PC-9 (cell line): ENCODE results near the gene CALML5. TPM values are rescaled to one million over a fixed set of nuclear protein-coding genes. Genes with fewer than 3 reads are reported as not detected.

Source experiments
- BruUV-seq: library from RNA; stranded (reverse); fragments of 400-500 nt; replicated peaks from 2 replicates; lab custom pipeline; 2021; lab: Mats Ljungman, UMichigan
- CTCF ChIA-PET: fragments of 300-600 bp; sonication (Branson Sonifier 250); formaldehyde crosslinking; loops from one replicate; lab custom pipeline; 2022; ENCODE audit warnings: antibody characterized with exemption; lab: Charles Lee
- POLR2A ChIA-PET: fragments of 300-600 bp; sonication (Branson Sonifier 250); formaldehyde crosslinking; loops from one replicate; lab custom pipeline; 2022; ENCODE audit warnings: antibody characterized with exemption; ENCODE audit not compliant: unreplicated experiment; lab: Charles Lee
- DNase-seq, 2 experiments: peaks; one replicate each; pipeline versions ENCODE4 v3.0.0 to v3.0.0-alpha.2; 2015 to 2022; ENCODE audit warnings: mixed read lengths in 1 of 2
- H2AFZ ChIP-seq: fragments of 200-600 bp; sonication (generic); 2 replicates; pipeline ENCODE4 v1.8.1; 2017; ENCODE audit warnings: antibody characterized with exemption
- H3F3A ChIP-seq: fragments of 200-600 bp; sonication (generic); 2 replicates; pipeline ENCODE4 v1.8.1; 2017; ENCODE audit warnings: antibody characterized with exemption, mild to moderate bottlenecking, low read depth; ENCODE audit not compliant: insufficient read depth
- H3K27ac ChIP-seq: fragments of 200-600 bp; sonication (generic); 2 replicates; pipeline ENCODE4 v1.6.1; 2016; ENCODE audit warnings: mixed run types
- H3K27me3 ChIP-seq: fragments of 200-600 bp; sonication (generic); 2 replicates; pipeline ENCODE4 v1.6.1; 2016; ENCODE audit warnings: low read depth, mixed run types; ENCODE audit not compliant: insufficient read depth
- H3K36me3 ChIP-seq: fragments of 200-600 bp; sonication (generic); 2 replicates; pipeline ENCODE4 v1.6.1; 2016; ENCODE audit warnings: low read depth, mixed run types
- H3K4me1 ChIP-seq: fragments of 200-600 bp; sonication (generic); replicated peaks from 2 replicates; pipeline ENCODE4 v1.6.1; 2016; ENCODE audit warnings: mixed run types; ENCODE audit not compliant: insufficient read depth
- H3K4me2 ChIP-seq: fragments of 200-600 bp; sonication (generic); 2 replicates; pipeline ENCODE4 v1.6.1; 2017; ENCODE audit warnings: mixed run types
- H3K4me3 ChIP-seq: fragments of 200-600 bp; sonication (generic); 2 replicates; pipeline ENCODE4 v1.6.1; 2016; ENCODE audit warnings: mixed run types
- H3K79me2 ChIP-seq: fragments of 200-600 bp; sonication (generic); 2 replicates; pipeline ENCODE4 v1.6.1; 2017; ENCODE audit warnings: low read depth, mixed run types
- H3K9me2 ChIP-seq: fragments of 200-600 bp; sonication (generic); 2 replicates; pipeline ENCODE4 v1.8.1; 2017; ENCODE audit warnings: mild to moderate bottlenecking; ENCODE audit not compliant: insufficient read depth
- H3K9me3 ChIP-seq: fragments of 200-600 bp; sonication (generic); 2 replicates; pipeline ENCODE4 v1.8.1; 2016; ENCODE audit warnings: low read depth; ENCODE audit not compliant: insufficient read depth
- H4K20me1 ChIP-seq: fragments of 200-600 bp; sonication (generic); 2 replicates; pipeline ENCODE4 v1.8.1; 2017; ENCODE audit not compliant: insufficient read depth
- EZH2 ChIP-seq: fragments of 200-600 bp; sonication (generic); IDR thresholded peaks from 2 replicates; pipeline ENCODE4 v1.8.0; 2017; ENCODE audit warnings: antibody characterized with exemption, low read depth
- intact Hi-C: fragments of 100-400 bp; cut with micrococcal nuclease; formaldehyde crosslinking; loops from one replicate; pipeline ENCODE4 v1.10.0; 2022; ENCODE audit not compliant: unreplicated experiment
- total RNA-seq: library from RNA; stranded (reverse); gene quantifications from 2 replicates; pipeline ENCODE4 v1.2.3, GENCODE V29; 2021
- TF ChIP-seq, protein P1 (sequence below): fragments of 200-600 bp; sonication (generic); conservative IDR thresholded peaks from 2 replicates; pipeline ENCODE4 v1.6.1; 2017; ENCODE audit warnings: mixed run types, antibody characterized with exemption, mild to moderate bottlenecking, moderate library complexity

CALML5 gene
- total RNA-seq, 1 experiment from 2014 or later, result 3.0 TPM

DNA sequence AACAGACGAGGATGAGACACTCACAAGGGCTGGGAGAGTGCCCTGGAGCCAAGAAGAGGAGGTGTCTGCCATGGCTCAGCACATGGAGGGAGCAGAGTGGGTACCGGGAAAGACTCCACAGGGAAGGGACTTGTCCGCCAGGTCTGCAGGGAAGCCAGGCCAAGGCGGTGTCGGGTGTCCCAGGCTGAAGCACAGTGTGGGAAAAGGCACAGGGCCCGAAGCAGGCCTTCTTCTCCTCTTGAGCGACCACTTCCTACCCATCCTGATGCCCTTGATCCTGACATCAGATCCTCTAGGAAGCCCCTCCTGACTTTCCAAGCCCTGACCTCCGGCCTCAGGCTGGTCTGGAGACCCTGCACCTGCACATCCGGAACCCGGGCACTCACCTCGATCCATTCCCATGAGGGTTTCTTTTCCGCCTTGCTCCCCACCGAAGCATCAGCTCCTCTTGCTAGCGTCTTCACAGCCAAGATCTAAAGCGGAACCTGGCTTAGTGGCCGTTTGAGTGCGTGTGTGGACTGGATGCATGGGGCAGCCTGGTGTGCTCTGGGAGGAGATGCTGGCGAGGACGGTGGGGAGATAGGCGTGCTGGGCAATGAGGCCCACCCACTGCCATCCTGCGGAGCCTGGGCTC lies 33.8 kb upstream of the CALML5 start:
- ChIA-PET POLR2A (no interaction called here), CTCF (no interaction called here)
- intact Hi-C loops, result no loop called here
- no peaks in the 10 kb centered on the region for H3K27me3 ChIP-seq
- TF ChIP-seq, protein P1, sequence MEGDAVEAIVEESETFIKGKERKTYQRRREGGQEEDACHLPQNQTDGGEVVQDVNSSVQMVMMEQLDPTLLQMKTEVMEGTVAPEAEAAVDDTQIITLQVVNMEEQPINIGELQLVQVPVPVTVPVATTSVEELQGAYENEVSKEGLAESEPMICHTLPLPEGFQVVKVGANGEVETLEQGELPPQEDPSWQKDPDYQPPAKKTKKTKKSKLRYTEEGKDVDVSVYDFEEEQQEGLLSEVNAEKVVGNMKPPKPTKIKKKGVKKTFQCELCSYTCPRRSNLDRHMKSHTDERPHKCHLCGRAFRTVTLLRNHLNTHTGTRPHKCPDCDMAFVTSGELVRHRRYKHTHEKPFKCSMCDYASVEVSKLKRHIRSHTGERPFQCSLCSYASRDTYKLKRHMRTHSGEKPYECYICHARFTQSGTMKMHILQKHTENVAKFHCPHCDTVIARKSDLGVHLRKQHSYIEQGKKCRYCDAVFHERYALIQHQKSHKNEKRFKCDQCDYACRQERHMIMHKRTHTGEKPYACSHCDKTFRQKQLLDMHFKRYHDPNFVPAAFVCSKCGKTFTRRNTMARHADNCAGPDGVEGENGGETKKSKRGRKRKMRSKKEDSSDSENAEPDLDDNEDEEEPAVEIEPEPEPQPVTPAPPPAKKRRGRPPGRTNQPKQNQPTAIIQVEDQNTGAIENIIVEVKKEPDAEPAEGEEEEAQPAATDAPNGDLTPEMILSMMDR, result no peak
- no peak for TF ChIP-seq EZH2
- H3K79me2 ChIP-seq, result no peaks in the 10 kb centered on the region
- H3K36me3 ChIP-seq, result no peaks in the 10 kb centered on the region
- DNase-seq, result no peak
- H3K9me3 ChIP-seq, result no peaks in the 10 kb centered on the region
- H3K4me2 ChIP-seq, result no peak overlapping the region
- H3K9me2 ChIP-seq, result no peaks in the 10 kb centered on the region
- no TSS peak for BruUV-seq
- H3F3A ChIP-seq, result peaks cover 10% of the 10 kb centered on the region; the same call in 1 of the 2 replicates
- H2AFZ ChIP-seq, result no peak overlapping the region
- no peaks in the 10 kb centered on the region for H4K20me1 ChIP-seq
- no peak overlapping the region for H3K27ac ChIP-seq
- H3K4me1 ChIP-seq, result peaks cover 21% of the 10 kb centered on the region
- no peak overlapping the region for H3K4me3 ChIP-seq

DNA sequence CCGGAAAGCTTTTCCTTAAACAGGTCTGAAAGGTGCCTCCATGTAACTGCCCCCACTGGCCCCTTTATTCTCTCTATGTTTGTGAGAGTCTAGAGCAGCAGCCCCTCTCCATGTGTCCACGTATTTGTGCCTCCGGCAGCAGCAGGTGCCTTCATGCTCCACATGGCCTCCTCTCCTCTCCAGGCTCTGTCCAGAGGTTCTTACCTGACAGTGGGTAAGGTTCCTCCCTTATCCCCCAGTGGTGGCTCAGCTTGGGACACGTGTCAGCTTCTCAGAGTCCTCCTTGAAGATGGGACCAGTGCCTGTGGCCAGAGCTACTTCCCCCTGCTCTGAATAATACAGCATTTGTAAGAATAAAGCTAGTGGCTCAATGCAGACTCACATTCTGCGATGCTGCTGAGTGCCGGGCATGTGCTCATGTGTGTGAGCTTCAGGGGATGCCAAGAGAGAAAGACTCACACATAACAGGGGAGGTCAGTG lies 33.3 kb upstream of the CALML5 start:
- Histone ChIP-seq H3K27me3 (no peaks in the 10 kb centered on the region), H3K4me3 (no peak overlapping the region), H3K27ac (no peak overlapping the region), H3K36me3 (no peaks in the 10 kb centered on the region), H2AFZ (no peak overlapping the region), H3F3A (peaks cover 5% of the 10 kb centered on the region; the same call in 1 of the 2 replicates), H3K9me2 (no peaks in the 10 kb centered on the region), H3K9me3 (no peaks in the 10 kb centered on the region), H4K20me1 (no peaks in the 10 kb centered on the region), H3K79me2 (no peaks in the 10 kb centered on the region), H3K4me2 (no peak overlapping the region), H3K4me1 (peaks cover 16% of the 10 kb centered on the region)
- ChIA-PET POLR2A (no interaction called here), CTCF (no interaction called here)
- TF ChIP-seq, protein P1, result no peak
- TF ChIP-seq EZH2, result no peak
- intact Hi-C loops, result no loop called here
- DNase-seq, result no peak
- no TSS peak for BruUV-seq

DNA sequence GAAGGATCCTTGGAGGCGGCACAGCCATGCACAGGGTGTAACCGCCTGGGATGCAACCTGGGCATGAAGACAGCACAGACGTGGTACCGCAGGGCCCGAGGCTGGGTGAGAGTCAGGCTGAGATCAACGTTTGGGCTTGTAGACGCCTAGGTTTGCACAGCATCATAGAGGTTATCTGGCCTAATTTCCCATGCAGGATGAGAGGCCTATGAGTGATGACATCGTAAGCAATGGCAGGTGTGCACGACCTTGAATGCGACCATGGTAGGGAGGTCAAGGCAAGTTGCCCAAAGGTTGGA lies 32.9 kb upstream of the CALML5 start:
- ChIA-PET CTCF (no interaction called here), POLR2A (no interaction called here)
- H3K79me2 ChIP-seq, result no peaks in the 10 kb centered on the region
- H3K4me1 ChIP-seq, result peaks cover 15% of the 10 kb centered on the region
- H3K9me3 ChIP-seq, result no peaks in the 10 kb centered on the region
- no peaks in the 10 kb centered on the region for H4K20me1 ChIP-seq
- H3K36me3 ChIP-seq, result no peaks in the 10 kb centered on the region
- TF ChIP-seq, protein P1, result no peak
- no peak for TF ChIP-seq EZH2
- H3K27me3 ChIP-seq, result no peaks in the 10 kb centered on the region
- intact Hi-C loops, result no loop called here
- no TSS peak for BruUV-seq
- DNase-seq, result no peak
- no peak overlapping the region for H2AFZ ChIP-seq
- H3K9me2 ChIP-seq, result no peaks in the 10 kb centered on the region
- H3F3A ChIP-seq, result peaks cover 5% of the 10 kb centered on the region; the same call in 1 of the 2 replicates
- no peak overlapping the region for H3K4me3 ChIP-seq
- H3K27ac ChIP-seq, result no peak overlapping the region
- H3K4me2 ChIP-seq, result no peak overlapping the region
